ENCODE data around the gene HOTAIR.

DNA sequence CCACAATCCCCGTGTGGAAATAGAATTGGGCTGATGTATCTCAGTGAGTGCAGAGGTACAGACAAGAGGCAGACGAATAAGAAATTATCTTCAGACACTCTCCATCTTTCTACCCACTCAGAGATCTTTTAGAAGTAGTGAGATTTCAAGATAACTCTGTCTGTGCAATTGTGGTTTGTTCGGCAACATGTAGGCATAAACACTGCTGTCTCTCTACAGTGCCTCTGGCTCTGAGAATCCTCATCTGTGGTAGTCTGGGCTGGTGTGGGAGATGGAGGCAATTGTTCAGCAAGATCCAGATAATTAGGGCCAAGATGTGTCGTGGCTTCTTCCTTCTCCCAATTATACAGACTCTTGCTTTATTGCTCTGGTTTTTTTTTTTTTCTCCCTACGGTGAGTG is 33.0 kb downstream of the HOTAIR start:
- TF ChIP-seq, protein P1, sequence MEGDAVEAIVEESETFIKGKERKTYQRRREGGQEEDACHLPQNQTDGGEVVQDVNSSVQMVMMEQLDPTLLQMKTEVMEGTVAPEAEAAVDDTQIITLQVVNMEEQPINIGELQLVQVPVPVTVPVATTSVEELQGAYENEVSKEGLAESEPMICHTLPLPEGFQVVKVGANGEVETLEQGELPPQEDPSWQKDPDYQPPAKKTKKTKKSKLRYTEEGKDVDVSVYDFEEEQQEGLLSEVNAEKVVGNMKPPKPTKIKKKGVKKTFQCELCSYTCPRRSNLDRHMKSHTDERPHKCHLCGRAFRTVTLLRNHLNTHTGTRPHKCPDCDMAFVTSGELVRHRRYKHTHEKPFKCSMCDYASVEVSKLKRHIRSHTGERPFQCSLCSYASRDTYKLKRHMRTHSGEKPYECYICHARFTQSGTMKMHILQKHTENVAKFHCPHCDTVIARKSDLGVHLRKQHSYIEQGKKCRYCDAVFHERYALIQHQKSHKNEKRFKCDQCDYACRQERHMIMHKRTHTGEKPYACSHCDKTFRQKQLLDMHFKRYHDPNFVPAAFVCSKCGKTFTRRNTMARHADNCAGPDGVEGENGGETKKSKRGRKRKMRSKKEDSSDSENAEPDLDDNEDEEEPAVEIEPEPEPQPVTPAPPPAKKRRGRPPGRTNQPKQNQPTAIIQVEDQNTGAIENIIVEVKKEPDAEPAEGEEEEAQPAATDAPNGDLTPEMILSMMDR (IDR thresholded peaks at IDR 0.05; ENCODE audit: low read length) = no peak
- TF ChIP-seq EZH2 (optimal IDR thresholded peaks at IDR 0.05; ENCODE audit: low read depth, low read length) = no peak

Measured in MM.1S (cell line).